ENCODE measurements around the gene HLA-B.

DNA sequence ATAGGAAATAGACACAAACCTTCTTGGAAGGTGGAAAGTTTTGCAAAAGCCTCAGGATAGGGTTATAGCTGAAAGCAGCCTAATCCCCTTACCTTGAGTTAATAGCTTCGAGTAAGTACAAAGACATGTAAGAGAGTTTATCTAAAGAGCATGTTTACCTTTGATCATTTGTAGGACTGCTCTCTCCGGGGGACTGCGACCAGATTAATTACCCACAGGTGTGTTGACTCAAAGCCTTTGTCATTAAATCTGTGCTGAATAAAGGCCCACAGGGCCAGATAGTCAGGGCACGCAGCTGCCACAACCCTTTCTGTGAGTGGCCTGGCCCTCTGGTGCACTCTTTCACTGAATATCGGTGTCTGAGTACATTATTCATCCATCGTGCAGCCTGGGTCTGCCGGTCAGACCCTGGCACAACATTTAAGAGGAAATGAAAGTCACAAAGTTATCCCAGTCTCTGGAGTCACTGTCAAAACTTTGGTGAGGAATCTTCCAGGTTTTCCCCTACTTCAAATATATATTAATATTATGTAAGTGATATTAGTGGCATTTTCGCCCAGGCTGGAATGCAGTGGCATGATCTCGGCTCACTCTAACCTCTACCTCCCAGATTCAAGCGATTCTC lies 41.0 kb upstream of the HLA-B start:
- no peak for TF ChIP-seq GATA3 (IDR thresholded peaks at IDR 0.05; ENCODE audit: low read depth, low read length)
- TF ChIP-seq GATA2 (IDR thresholded peaks at IDR 0.05; ENCODE audit: low read depth, low read length): no peak

Measured in SH-SY5Y (cell line).